Mesendoderm (in vitro differentiated cells): ENCODE measurements around the gene TRPM2.

Experiments
- DNase-seq: peaks from one replicate; pipeline ENCODE4 v3.0.0; 2013
- H2AK5ac ChIP-seq: 2 replicates; pipeline ENCODE4 v1.6.1; 2013; ENCODE audit warnings: low read length, inconsistent platforms
- H2BK120ac ChIP-seq: 2 replicates; pipeline ENCODE4 v1.6.1; 2013; ENCODE audit warnings: low read depth, mild to moderate bottlenecking, low read length, moderate library complexity, mixed read lengths
- H2BK15ac ChIP-seq: replicated peaks from 2 replicates; pipeline ENCODE4 v1.6.1; 2013; ENCODE audit warnings: low read depth, mild to moderate bottlenecking, moderate library complexity
- H2BK5ac ChIP-seq: 2 replicates; pipeline ENCODE4 v1.6.1; 2013; ENCODE audit warnings: low read length, inconsistent platforms
- H3K18ac ChIP-seq: 2 replicates; pipeline ENCODE4 v1.6.1; 2013; ENCODE audit warnings: mild to moderate bottlenecking, low read length, mixed read lengths
- H3K23ac ChIP-seq: one replicate; pipeline ENCODE4 v1.6.1; 2013; ENCODE audit warnings: low read length
- H3K27ac ChIP-seq: 2 replicates; pipeline ENCODE4 v1.5.1; 2013; ENCODE audit warnings: low read depth, mild to moderate bottlenecking, inconsistent platforms, low read length, moderate library complexity
- H3K27me3 ChIP-seq: 2 replicates; pipeline ENCODE4 v1.6.1; 2013; ENCODE audit warnings: low read length, control low read depth, mild to moderate bottlenecking, inconsistent platforms; ENCODE audit not compliant: insufficient read depth, poor library complexity
- H3K36me3 ChIP-seq: 2 replicates; pipeline ENCODE4 v1.6.1; 2013; ENCODE audit warnings: low read length, inconsistent platforms; ENCODE audit not compliant: control insufficient read depth, insufficient read depth
- H3K4ac ChIP-seq: one replicate; pipeline ENCODE4 v1.6.1; 2013; ENCODE audit warnings: low read depth, mild to moderate bottlenecking, low read length, moderate library complexity
- H3K4me1 ChIP-seq: 2 replicates; pipeline ENCODE4 v1.6.1; 2013; ENCODE audit warnings: low read depth, low read length, inconsistent platforms; ENCODE audit not compliant: control insufficient read depth
- H3K4me2 ChIP-seq: 2 replicates; pipeline ENCODE4 v1.6.1; 2013; ENCODE audit warnings: low read length
- H3K4me3 ChIP-seq: 2 replicates; pipeline ENCODE4 v1.5.1; 2013; ENCODE audit warnings: mild to moderate bottlenecking, low read length
- H3K56ac ChIP-seq: one replicate; pipeline ENCODE4 v1.6.1; 2013; ENCODE audit warnings: low read length
- H3K79me1 ChIP-seq: 2 replicates; pipeline ENCODE4 v1.6.1; 2013; ENCODE audit warnings: low read length, inconsistent platforms
- H3K79me2 ChIP-seq: 2 replicates; pipeline ENCODE4 v1.6.1; 2013; ENCODE audit warnings: mild to moderate bottlenecking, low read length; ENCODE audit not compliant: control insufficient read depth, insufficient read depth
- H3K9ac ChIP-seq: 2 replicates; pipeline ENCODE4 v1.6.1; 2013; ENCODE audit warnings: low read length, inconsistent platforms
- H4K5ac ChIP-seq: one replicate; pipeline ENCODE4 v1.6.1; 2013; ENCODE audit warnings: low read length
- H4K8ac ChIP-seq: one replicate; pipeline ENCODE4 v1.6.1; 2013; ENCODE audit warnings: low read depth, mild to moderate bottlenecking, control low read depth, low read length, moderate library complexity
- WGBS: extraction: QIAGEN DNeasy Blood & Tissue Kit; methylation state at CpG from one replicate; pipeline ENCODE4 v1.1.7; 2013; ENCODE audit warnings: low lambda C conversion rate, missing lambda C conversion rate; ENCODE audit not compliant: insufficient coverage; ENCODE audit errors: extremely low coverage; 5-methylcytosine and 5-hydroxymethylcytosine counted together

TRPM2 gene

DNA sequence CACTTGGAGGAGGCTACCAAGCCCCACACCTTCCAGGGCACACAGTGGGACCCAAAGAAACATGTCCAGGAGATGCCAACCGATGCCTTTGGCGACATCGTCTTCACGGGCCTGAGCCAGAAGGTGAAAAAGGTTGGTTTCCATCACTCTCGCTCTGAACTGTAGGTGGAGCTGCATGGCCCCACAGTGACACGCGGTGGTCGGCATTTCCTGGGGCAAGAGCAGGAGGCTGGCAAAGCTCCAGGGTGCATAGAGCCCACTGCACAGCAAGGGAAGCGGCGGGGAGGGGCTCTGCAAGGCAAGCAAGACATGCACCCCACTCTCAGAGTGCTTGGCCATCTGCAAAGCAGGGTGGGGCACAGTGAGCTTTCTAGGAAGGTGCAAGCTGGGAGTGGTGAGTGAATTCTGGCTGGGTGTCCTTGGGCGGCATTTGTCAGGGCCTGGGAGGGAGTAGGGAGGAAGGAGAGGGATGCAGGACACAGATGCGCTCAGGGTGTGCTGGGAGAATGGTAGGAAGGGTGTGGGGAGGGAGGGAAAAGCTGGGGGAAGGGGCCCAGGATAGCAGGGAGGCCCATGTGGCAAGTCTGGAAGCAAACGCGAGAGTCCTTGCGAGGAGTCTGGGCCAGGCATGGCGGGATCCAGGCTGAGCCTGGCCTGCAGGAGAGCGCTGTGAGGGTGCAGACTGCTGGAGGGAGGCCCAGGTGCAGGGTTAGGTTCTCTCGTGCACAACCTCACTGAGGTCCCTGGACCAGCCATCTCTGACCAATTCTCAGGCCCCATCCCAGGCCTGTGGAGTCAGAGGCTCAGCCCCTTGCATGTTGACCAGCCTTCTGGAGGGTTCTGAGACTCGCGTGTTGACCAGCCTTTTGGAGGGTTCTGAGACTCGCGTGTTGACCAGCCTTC lies 11.0 kb downstream of the TRPM2 start:
- Histone ChIP-seq H3K56ac (no peak overlapping the region), H2BK120ac (no peak overlapping the region), H3K27me3 (no peaks in the 10 kb centered on the region), H3K23ac (no peak overlapping the region), H3K79me2 (no peaks in the 10 kb centered on the region), H3K79me1 (no peaks in the 10 kb centered on the region), H4K5ac (no peak overlapping the region), H3K4ac (no peak overlapping the region), H3K27ac (no peak overlapping the region), H3K9ac (no peak overlapping the region), H3K18ac (no peak overlapping the region), H2BK5ac (no peak overlapping the region), H3K4me2 (no peak overlapping the region), H2BK15ac (no peak overlapping the region), H2AK5ac (no peak overlapping the region), H4K8ac (no peak overlapping the region), H3K4me1 (no peaks in the 10 kb centered on the region), H3K36me3 (no peaks in the 10 kb centered on the region), H3K4me3 (no peak overlapping the region)
- WGBS = no CpG with 5 or more reads among the region's 22 CpGs
- DNase-seq = no peak

DNA sequence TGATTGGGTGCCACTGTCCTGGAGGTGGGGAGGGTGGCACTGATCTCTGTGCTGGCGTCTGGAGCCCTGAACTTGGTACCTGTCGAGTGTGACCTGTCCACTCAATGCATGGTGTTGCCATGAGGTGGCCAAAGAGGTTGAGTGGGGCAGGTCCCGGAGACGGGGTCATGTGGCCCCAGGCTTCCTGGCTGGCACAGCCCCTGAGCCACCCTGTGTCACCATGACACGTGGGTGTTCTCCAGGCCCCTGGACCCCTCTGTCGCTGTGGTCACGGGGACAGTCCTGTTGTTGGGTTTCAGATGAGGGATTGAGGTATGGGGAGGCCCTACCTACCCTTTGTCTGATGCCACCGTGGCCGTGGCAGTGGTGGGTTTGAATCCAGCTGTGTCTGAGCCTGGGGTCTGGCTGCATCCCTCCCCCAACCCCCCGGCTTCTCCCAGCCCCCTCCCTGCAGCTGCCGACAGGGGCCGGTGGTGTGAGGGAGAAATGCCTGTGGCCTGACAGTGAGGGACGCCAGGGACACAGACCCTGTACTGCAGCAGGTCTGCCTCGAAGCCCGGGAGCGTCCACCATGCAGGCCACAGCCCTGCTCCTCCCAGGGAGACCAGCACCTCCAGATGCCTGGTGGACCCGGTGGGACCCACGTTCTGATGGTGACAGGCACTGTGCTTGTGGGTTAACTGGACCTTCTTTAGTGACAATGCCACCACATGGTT lies 12.0 kb downstream of the TRPM2 start:
- Histone ChIP-seq H3K27ac (no peak overlapping the region), H3K79me2 (no peaks in the 10 kb centered on the region), H3K79me1 (no peaks in the 10 kb centered on the region), H3K36me3 (no peaks in the 10 kb centered on the region), H3K4me2 (no peak overlapping the region), H2BK15ac (no peak overlapping the region), H3K56ac (no peak overlapping the region), H3K4me1 (no peaks in the 10 kb centered on the region), H3K4ac (no peak overlapping the region), H2BK120ac (no peak overlapping the region), H3K23ac (no peak overlapping the region), H4K8ac (no peak overlapping the region), H3K9ac (no peak overlapping the region), H2AK5ac (no peak overlapping the region), H3K18ac (no peak overlapping the region), H2BK5ac (no peak overlapping the region), H3K27me3 (no peaks in the 10 kb centered on the region), H3K4me3 (no peak overlapping the region), H4K5ac (no peak overlapping the region)
- DNase-seq = no peak
- no CpG with 5 or more reads among the region's 18 CpGs for WGBS

DNA sequence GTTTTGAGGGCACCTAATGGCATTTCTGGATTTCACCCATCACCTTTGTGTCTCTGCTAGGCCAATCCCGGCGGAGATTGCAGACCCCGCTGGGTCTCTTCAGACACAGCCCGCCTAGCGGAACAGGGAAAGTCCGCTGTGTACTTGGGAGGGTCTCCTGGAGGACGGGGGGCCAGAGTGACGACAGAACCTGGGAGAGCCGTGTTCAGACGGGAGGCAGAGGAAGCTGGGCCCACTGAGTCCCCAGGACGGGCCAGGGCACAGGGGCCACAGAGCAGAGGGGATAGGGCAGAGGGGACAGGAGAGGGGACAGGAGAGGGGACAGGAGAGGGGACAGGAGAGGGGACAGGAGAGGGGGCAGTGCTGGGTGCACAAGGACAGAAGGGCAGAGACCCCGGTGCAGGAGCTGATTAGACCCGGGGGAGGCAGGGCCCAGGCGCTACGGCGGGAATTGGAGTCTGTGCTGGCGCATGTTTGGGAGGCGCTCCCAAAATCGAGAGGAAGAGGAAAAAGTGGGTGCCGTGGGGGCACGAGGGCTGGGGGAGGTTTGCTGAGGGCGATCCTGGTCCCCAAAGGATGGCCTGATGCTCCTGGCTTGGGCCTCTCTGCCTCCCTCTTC lies 12.7 kb downstream of the TRPM2 start:
- Histone ChIP-seq H2BK120ac (no peak overlapping the region), H3K9ac (no peak overlapping the region), H2BK15ac (no peak overlapping the region), H3K27ac (no peak overlapping the region), H3K36me3 (no peaks in the 10 kb centered on the region), H3K79me2 (no peaks in the 10 kb centered on the region), H3K4me2 (no peak overlapping the region), H3K18ac (no peak overlapping the region), H3K23ac (no peak overlapping the region), H3K79me1 (no peaks in the 10 kb centered on the region), H3K4me3 (no peak overlapping the region), H3K56ac (no peak overlapping the region), H3K4me1 (no peaks in the 10 kb centered on the region), H4K8ac (no peak overlapping the region), H3K4ac (no peak overlapping the region), H3K27me3 (no peaks in the 10 kb centered on the region), H4K5ac (no peak overlapping the region), H2AK5ac (no peak overlapping the region), H2BK5ac (no peak overlapping the region)
- WGBS = no CpG with 5 or more reads among the region's 22 CpGs
- DNase-seq = no peak

DNA sequence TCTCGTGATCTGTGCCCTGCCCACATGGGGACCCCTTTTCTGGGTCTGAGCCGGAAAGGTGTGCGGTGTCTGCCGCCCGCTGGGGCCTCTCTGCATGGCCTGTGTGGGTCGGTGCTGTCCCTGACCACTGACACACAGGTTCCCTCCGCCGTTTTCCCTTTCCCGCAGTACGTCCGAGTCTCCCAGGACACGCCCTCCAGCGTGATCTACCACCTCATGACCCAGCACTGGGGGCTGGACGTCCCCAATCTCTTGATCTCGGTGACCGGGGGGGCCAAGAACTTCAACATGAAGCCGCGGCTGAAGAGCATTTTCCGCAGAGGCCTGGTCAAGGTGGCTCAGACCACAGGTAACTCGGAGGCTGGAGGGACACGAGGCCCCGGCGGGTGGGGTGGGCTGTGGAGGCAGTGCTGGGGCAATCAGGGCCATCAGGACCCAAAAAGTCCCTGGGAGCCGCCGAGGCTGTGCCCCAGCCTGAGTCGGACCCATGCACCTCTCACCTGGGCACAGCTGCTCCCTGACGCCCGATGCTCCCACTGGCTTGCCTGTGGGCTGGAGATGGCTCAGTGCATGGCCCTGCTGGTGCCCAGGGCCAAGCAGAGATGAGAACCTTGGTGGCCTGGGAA lies 13.3 kb downstream of the TRPM2 start:
- no peak for DNase-seq
- no peak overlapping the region for H2BK120ac ChIP-seq
- no peak overlapping the region for H4K5ac ChIP-seq
- H2BK15ac ChIP-seq = no peak overlapping the region
- H3K9ac ChIP-seq = no peak overlapping the region
- WGBS = no CpG with 5 or more reads among the region's 28 CpGs
- no peaks in the 10 kb centered on the region for H3K79me1 ChIP-seq
- H3K79me2 ChIP-seq = no peaks in the 10 kb centered on the region
- no peak overlapping the region for H3K27ac ChIP-seq
- H3K4ac ChIP-seq = no peak overlapping the region
- H3K36me3 ChIP-seq = no peaks in the 10 kb centered on the region
- H3K23ac ChIP-seq = no peak overlapping the region
- no peak overlapping the region for H3K4me3 ChIP-seq
- no peak overlapping the region for H3K4me2 ChIP-seq
- H2BK5ac ChIP-seq = no peak overlapping the region
- H3K4me1 ChIP-seq = no peaks in the 10 kb centered on the region
- no peak overlapping the region for H3K56ac ChIP-seq
- no peaks in the 10 kb centered on the region for H3K27me3 ChIP-seq
- H3K18ac ChIP-seq = no peak overlapping the region
- H2AK5ac ChIP-seq = no peak overlapping the region
- H4K8ac ChIP-seq = no peak overlapping the region

DNA sequence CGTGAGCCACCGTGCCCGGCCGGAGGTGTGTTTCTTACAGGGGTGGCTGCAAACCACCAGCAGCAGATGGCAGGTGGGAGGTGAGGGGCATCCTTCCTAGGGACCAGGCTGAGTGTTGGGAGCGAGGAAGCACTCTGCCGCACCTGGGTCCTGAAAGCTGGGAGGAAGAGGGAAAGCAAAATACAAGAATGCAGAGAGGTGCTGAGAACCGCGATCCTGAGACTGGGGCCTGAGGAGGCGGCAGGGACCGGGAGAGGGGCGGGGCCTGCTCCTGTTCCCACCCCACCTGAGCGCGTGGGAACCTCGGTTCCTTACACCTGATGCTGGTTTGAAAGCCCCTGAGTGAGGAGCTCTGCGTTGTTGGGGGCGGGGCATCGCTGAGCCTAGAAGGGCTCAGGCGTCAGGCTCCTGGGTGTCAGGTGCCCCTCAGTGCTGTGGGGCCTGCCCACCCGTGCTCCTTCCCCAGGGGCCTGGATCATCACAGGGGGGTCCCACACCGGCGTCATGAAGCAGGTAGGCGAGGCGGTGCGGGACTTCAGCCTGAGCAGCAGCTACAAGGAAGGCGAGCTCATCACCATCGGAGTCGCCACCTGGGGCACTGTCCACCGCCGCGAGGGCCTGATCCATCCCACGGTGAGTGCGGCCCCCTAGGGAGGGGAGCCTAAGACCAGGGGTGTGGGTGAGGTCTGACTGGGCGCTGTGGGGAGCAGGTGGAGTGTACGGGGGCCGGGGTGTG lies 15.5 kb downstream of the TRPM2 start:
- Histone ChIP-seq H4K8ac (no peak overlapping the region), H3K4ac (no peak overlapping the region), H3K27ac (no peak overlapping the region), H3K4me1 (no peaks in the 10 kb centered on the region), H3K23ac (peak overlapping the region; percentile 9), H2AK5ac (no peak overlapping the region), H2BK5ac (no peak overlapping the region), H3K56ac (peak overlapping the region; percentile 34), H3K4me3 (no peak overlapping the region), H3K79me1 (no peaks in the 10 kb centered on the region), H3K9ac (no peak overlapping the region), H3K4me2 (no peak overlapping the region), H3K79me2 (no peaks in the 10 kb centered on the region), H3K18ac (no peak overlapping the region), H3K36me3 (no peaks in the 10 kb centered on the region), H4K5ac (no peak overlapping the region), H2BK15ac (no peak overlapping the region), H2BK120ac (no peak overlapping the region), H3K27me3 (no peaks in the 10 kb centered on the region)
- DNase-seq = peak; percentile 29
- WGBS = no CpG with 5 or more reads among the region's 35 CpGs
